GM23338 (cell line): ENCODE results near the gene OPN1SW. TPM values are rescaled to one million over a fixed set of nuclear protein-coding genes. Genes with fewer than 3 reads are reported as not detected.

Experiments
- ATAC-seq: fragments of 200-7000 bp; cut with Tn5 transposase; 3 replicates; pipeline ENCODE4 v1.9.1; 2020
- DNase-seq: peaks from one replicate; pipeline ENCODE4 v3.0.0-alpha.2; 2015; ENCODE audit warnings: low spot score
- H2AFZ ChIP-seq: fragments of 200-600 bp; sonication (generic); 2 replicates; pipeline ENCODE4 v1.8.0; 2016; ENCODE audit warnings: antibody characterized with exemption, mild to moderate bottlenecking, moderate library complexity
- H3F3A ChIP-seq: fragments of 200-600 bp; sonication (generic); replicated peaks from 2 replicates; pipeline ENCODE4 v1.8.0; 2017; ENCODE audit warnings: antibody characterized with exemption, mixed run types, low read depth
- H3K27ac ChIP-seq: fragments of 200-600 bp; sonication (generic); 2 replicates; pipeline ENCODE4 v1.6.1; 2016; ENCODE audit warnings: low read depth
- H3K27me3 ChIP-seq: fragments of 200-600 bp; sonication (generic); 2 replicates; pipeline ENCODE4 v1.8.0; 2016; ENCODE audit warnings: mild to moderate bottlenecking, mixed run types, moderate library complexity; ENCODE audit not compliant: insufficient read depth
- H3K36me3 ChIP-seq: fragments of 200-600 bp; sonication (generic); 2 replicates; pipeline ENCODE4 v1.8.0; 2016; ENCODE audit warnings: mild to moderate bottlenecking; ENCODE audit not compliant: insufficient read depth
- H3K4me1 ChIP-seq: fragments of 200-600 bp; sonication (generic); 2 replicates; pipeline ENCODE4 v1.8.0; 2016; ENCODE audit warnings: mild to moderate bottlenecking, moderate library complexity; ENCODE audit not compliant: insufficient read depth
- H3K4me2 ChIP-seq: fragments of 200-600 bp; sonication (generic); 2 replicates; pipeline ENCODE4 v1.7.1; 2017; ENCODE audit warnings: mixed run types
- H3K4me3 ChIP-seq: fragments of 200-600 bp; sonication (generic); 2 replicates; pipeline ENCODE4 v1.6.1; 2016; ENCODE audit warnings: mixed run types
- H3K79me2 ChIP-seq: fragments of 200-600 bp; sonication (generic); replicated peaks from 2 replicates; pipeline ENCODE4 v1.8.0; 2017; ENCODE audit warnings: mild to moderate bottlenecking; ENCODE audit not compliant: insufficient read depth
- H3K9me2 ChIP-seq: fragments of 200-600 bp; sonication (generic); 2 replicates; pipeline ENCODE4 v1.8.0; 2017; ENCODE audit not compliant: insufficient read depth
- H4K20me1 ChIP-seq: fragments of 200-600 bp; sonication (generic); replicated peaks from 2 replicates; pipeline ENCODE4 v1.8.0; 2017; ENCODE audit warnings: mild to moderate bottlenecking; ENCODE audit not compliant: insufficient read depth
- H3K27ac Mint-ChIP-seq: 2 replicates; pipeline ENCODE4 v1.8.0; 2020; ENCODE audit warnings: inconsistent platforms, mild to moderate bottlenecking, moderate library complexity, mixed read lengths
- H3K27me3 Mint-ChIP-seq: 3 replicates; pipeline ENCODE4 v1.8.0; 2022; ENCODE audit warnings: low read depth, mild to moderate bottlenecking, moderate library complexity, mixed read lengths, inconsistent platforms; ENCODE audit not compliant: insufficient read depth, poor library complexity
- H3K36me3 Mint-ChIP-seq: 3 replicates; pipeline ENCODE4 v1.8.0; 2021; ENCODE audit warnings: low read depth, mild to moderate bottlenecking, inconsistent platforms, moderate library complexity, mixed read lengths
- H3K4me1 Mint-ChIP-seq: 3 replicates; pipeline ENCODE4 v1.8.0; 2020; ENCODE audit warnings: mild to moderate bottlenecking, inconsistent platforms, mixed read lengths
- H3K4me3 Mint-ChIP-seq: 3 replicates; pipeline ENCODE4 v1.8.0; 2021; ENCODE audit warnings: moderate library complexity, mild to moderate bottlenecking, inconsistent platforms, mixed read lengths
- H3K9me3 Mint-ChIP-seq: 3 replicates; pipeline ENCODE4 v1.8.0; 2020; ENCODE audit warnings: moderate library complexity, mild to moderate bottlenecking, inconsistent platforms, mixed read lengths
- CREB1 ChIP-seq: fragments of 250-450 bp; sonication (Bioruptor Pico); IDR thresholded peaks from 2 replicates; pipeline ENCODE4 v1.5.0; 2020; ENCODE audit warnings: low read depth, mild to moderate bottlenecking, moderate library complexity
- EZH2 ChIP-seq: fragments of 200-600 bp; sonication (generic); IDR thresholded peaks from one replicate; pipeline ENCODE4 v1.8.0; 2017; ENCODE audit warnings: antibody characterized with exemption, mild to moderate bottlenecking, low read depth; ENCODE audit not compliant: unreplicated experiment
- EZH2phosphoT487 ChIP-seq: fragments of 200-600 bp; sonication (generic); IDR thresholded peaks from one replicate; pipeline ENCODE4 v1.8.1; 2018; ENCODE audit warnings: antibody characterized with exemption; ENCODE audit not compliant: unreplicated experiment
- JUNB ChIP-seq: IDR thresholded peaks from one replicate; pipeline ENCODE4 v1.6.1; 2016; ENCODE audit warnings: antibody characterized with exemption; ENCODE audit not compliant: unreplicated experiment
- NANOG ChIP-seq: IDR thresholded peaks from 2 replicates; pipeline ENCODE4 v1.6.1; 2016; ENCODE audit warnings: antibody characterized with exemption, borderline replicate concordance
- POLR2AphosphoS5 ChIP-seq: IDR thresholded peaks from 2 replicates; pipeline ENCODE4 v1.6.1; 2016; ENCODE audit warnings: antibody characterized with exemption, low read depth
- STAT1 ChIP-seq: IDR thresholded peaks from one replicate; pipeline ENCODE4 v1.6.1; 2016; ENCODE audit warnings: antibody characterized with exemption; ENCODE audit not compliant: unreplicated experiment
- ZNF114 ChIP-seq: fragments of 250-450 bp; sonication (Bioruptor Pico); IDR thresholded peaks from 2 replicates; pipeline ENCODE4 v1.5.0; 2020; ENCODE audit warnings: mild to moderate bottlenecking, moderate library complexity
- ZNF331 ChIP-seq: fragments of 250-450 bp; sonication (Bioruptor Pico); IDR thresholded peaks from 2 replicates; pipeline ENCODE4 v1.5.0; 2020; ENCODE audit warnings: low read depth, mild to moderate bottlenecking, moderate library complexity
- polyA plus RNA-seq: library from polyadenylated mRNA; unstranded; fragments of >200 nt; fragmentation: Nextera tagmentation; extraction: Ambion mirVana; gene quantifications from 2 replicates; pipeline ENCODE4 v1.2.1, GENCODE V29; 2016
- total RNA-seq: library from RNA; depleted of rRNA; stranded (reverse); fragments of >200 nt; shearing (Covaris generic); gene quantifications from 2 replicates; pipeline ENCODE4 v1.2.3, GENCODE V29; 2014
- TF ChIP-seq, protein P1 (sequence below): fragments of 250-450 bp; sonication (Bioruptor Pico); IDR thresholded peaks from 2 replicates; pipeline ENCODE4 v1.5.0; 2020; ENCODE audit warnings: mild to moderate bottlenecking, moderate library complexity
- TF ChIP-seq, protein P2 (sequence below): IDR thresholded peaks from one replicate; pipeline ENCODE4 v1.6.1; 2018; ENCODE audit warnings: antibody characterized with exemption; ENCODE audit not compliant: unreplicated experiment
- TF ChIP-seq, protein P3 (sequence below), 2 experiments: fragments of 200-600 bp in 1 of 2; sonication (generic) in 1 of 2; conservative IDR thresholded peaks; 2 replicates each; pipeline versions ENCODE4 v1.5.1 to v1.6.1; 2016 to 2017; ENCODE audit warnings: antibody characterized with exemption in 2 of 2, low read depth in 2 of 2, mild to moderate bottlenecking in 2 of 2, moderate library complexity in 1 of 2
- TF ChIP-seq, protein P4 (sequence below): IDR thresholded peaks from 2 replicates; pipeline ENCODE4 v1.6.1; 2016; ENCODE audit warnings: antibody characterized with exemption

The OPN1SW gene
- total and polyA plus RNA-seq, 2 experiments from 2014 or later, result 0.50 TPM; not detected in 1

DNA sequence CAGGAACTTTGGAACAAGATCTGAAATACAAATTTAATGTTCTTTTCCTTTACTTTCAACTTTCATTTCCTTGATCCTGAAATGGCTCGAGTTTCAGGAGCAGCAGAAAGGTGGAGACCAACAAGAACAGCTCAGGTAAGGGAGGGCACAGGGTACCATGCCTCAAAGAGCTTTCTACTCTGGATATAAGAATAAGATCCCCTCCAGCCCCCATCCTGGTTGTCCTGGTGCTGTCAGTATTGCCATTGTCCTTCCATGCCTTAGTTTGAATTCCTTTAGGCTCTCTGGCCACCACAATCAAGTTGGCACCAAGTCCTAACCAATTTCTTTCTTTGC is 48.9 kb downstream of the OPN1SW start:
- no peaks in the 10 kb centered on the region for H3K4me1 ChIP-seq
- no peaks in the 10 kb centered on the region for H3K36me3 Mint-ChIP-seq
- peaks cover 2% of the 10 kb centered on the region for H3K27me3 Mint-ChIP-seq
- H3K9me2 ChIP-seq, result no peaks in the 10 kb centered on the region
- TF ChIP-seq, protein P1, sequence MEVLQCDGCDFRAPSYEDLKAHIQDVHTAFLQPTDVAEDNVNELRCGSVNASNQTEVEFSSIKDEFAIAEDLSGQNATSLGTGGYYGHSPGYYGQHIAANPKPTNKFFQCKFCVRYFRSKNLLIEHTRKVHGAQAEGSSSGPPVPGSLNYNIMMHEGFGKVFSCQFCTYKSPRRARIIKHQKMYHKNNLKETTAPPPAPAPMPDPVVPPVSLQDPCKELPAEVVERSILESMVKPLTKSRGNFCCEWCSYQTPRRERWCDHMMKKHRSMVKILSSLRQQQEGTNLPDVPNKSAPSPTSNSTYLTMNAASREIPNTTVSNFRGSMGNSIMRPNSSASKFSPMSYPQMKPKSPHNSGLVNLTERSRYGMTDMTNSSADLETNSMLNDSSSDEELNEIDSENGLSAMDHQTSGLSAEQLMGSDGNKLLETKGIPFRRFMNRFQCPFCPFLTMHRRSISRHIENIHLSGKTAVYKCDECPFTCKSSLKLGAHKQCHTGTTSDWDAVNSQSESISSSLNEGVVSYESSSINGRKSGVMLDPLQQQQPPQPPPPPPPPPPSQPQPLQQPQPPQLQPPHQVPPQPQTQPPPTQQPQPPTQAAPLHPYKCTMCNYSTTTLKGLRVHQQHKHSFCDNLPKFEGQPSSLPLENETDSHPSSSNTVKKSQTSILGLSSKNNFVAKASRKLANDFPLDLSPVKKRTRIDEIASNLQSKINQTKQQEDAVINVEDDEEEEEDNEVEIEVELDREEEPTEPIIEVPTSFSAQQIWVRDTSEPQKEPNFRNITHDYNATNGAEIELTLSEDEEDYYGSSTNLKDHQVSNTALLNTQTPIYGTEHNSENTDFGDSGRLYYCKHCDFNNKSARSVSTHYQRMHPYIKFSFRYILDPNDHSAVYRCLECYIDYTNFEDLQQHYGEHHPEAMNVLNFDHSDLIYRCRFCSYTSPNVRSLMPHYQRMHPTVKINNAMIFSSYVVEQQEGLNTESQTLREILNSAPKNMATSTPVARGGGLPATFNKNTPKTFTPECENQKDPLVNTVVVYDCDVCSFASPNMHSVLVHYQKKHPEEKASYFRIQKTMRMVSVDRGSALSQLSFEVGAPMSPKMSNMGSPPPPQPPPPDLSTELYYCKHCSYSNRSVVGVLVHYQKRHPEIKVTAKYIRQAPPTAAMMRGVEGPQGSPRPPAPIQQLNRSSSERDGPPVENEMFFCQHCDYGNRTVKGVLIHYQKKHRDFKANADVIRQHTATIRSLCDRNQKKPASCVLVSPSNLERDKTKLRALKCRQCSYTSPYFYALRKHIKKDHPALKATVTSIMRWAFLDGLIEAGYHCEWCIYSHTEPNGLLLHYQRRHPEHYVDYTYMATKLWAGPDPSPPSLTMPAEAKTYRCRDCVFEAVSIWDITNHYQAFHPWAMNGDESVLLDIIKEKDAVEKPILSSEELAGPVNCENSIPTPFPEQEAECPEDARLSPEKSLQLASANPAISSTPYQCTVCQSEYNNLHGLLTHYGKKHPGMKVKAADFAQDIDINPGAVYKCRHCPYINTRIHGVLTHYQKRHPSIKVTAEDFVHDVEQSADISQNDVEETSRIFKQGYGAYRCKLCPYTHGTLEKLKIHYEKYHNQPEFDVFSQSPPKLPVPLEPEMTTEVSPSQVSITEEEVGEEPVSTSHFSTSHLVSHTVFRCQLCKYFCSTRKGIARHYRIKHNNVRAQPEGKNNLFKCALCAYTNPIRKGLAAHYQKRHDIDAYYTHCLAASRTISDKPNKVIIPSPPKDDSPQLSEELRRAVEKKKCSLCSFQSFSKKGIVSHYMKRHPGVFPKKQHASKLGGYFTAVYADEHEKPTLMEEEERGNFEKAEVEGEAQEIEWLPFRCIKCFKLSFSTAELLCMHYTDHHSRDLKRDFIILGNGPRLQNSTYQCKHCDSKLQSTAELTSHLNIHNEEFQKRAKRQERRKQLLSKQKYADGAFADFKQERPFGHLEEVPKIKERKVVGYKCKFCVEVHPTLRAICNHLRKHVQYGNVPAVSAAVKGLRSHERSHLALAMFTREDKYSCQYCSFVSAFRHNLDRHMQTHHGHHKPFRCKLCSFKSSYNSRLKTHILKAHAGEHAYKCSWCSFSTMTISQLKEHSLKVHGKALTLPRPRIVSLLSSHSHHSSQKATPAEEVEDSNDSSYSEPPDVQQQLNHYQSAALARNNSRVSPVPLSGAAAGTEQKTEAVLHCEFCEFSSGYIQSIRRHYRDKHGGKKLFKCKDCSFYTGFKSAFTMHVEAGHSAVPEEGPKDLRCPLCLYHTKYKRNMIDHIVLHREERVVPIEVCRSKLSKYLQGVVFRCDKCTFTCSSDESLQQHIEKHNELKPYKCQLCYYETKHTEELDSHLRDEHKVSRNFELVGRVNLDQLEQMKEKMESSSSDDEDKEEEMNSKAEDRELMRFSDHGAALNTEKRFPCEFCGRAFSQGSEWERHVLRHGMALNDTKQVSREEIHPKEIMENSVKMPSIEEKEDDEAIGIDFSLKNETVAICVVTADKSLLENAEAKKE (CRISPR knock-in tag), result no peak
- TF ChIP-seq, protein P2, sequence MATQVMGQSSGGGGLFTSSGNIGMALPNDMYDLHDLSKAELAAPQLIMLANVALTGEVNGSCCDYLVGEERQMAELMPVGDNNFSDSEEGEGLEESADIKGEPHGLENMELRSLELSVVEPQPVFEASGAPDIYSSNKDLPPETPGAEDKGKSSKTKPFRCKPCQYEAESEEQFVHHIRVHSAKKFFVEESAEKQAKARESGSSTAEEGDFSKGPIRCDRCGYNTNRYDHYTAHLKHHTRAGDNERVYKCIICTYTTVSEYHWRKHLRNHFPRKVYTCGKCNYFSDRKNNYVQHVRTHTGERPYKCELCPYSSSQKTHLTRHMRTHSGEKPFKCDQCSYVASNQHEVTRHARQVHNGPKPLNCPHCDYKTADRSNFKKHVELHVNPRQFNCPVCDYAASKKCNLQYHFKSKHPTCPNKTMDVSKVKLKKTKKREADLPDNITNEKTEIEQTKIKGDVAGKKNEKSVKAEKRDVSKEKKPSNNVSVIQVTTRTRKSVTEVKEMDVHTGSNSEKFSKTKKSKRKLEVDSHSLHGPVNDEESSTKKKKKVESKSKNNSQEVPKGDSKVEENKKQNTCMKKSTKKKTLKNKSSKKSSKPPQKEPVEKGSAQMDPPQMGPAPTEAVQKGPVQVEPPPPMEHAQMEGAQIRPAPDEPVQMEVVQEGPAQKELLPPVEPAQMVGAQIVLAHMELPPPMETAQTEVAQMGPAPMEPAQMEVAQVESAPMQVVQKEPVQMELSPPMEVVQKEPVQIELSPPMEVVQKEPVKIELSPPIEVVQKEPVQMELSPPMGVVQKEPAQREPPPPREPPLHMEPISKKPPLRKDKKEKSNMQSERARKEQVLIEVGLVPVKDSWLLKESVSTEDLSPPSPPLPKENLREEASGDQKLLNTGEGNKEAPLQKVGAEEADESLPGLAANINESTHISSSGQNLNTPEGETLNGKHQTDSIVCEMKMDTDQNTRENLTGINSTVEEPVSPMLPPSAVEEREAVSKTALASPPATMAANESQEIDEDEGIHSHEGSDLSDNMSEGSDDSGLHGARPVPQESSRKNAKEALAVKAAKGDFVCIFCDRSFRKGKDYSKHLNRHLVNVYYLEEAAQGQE, result no peak
- TF ChIP-seq ZNF331, result no peak
- TF ChIP-seq EZH2, result no peak
- no peak for TF ChIP-seq EZH2phosphoT487
- no peak for TF ChIP-seq STAT1
- TF ChIP-seq NANOG, result no peak
- no peak for TF ChIP-seq JUNB
- no peak for TF ChIP-seq POLR2AphosphoS5
- no peak for TF ChIP-seq ZNF114 (CRISPR knock-in tag)
- TF ChIP-seq, protein P3, sequence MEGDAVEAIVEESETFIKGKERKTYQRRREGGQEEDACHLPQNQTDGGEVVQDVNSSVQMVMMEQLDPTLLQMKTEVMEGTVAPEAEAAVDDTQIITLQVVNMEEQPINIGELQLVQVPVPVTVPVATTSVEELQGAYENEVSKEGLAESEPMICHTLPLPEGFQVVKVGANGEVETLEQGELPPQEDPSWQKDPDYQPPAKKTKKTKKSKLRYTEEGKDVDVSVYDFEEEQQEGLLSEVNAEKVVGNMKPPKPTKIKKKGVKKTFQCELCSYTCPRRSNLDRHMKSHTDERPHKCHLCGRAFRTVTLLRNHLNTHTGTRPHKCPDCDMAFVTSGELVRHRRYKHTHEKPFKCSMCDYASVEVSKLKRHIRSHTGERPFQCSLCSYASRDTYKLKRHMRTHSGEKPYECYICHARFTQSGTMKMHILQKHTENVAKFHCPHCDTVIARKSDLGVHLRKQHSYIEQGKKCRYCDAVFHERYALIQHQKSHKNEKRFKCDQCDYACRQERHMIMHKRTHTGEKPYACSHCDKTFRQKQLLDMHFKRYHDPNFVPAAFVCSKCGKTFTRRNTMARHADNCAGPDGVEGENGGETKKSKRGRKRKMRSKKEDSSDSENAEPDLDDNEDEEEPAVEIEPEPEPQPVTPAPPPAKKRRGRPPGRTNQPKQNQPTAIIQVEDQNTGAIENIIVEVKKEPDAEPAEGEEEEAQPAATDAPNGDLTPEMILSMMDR (conservative IDR thresholded peaks at IDR 0.05; ENCODE audit: low read depth in 2 of 2), result no peak
- TF ChIP-seq, protein P4, sequence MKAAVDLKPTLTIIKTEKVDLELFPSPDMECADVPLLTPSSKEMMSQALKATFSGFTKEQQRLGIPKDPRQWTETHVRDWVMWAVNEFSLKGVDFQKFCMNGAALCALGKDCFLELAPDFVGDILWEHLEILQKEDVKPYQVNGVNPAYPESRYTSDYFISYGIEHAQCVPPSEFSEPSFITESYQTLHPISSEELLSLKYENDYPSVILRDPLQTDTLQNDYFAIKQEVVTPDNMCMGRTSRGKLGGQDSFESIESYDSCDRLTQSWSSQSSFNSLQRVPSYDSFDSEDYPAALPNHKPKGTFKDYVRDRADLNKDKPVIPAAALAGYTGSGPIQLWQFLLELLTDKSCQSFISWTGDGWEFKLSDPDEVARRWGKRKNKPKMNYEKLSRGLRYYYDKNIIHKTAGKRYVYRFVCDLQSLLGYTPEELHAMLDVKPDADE, result no peak
- TF ChIP-seq CREB1 (CRISPR knock-in tag), result no peak
- DNase-seq, result no peak
- no peaks in the 10 kb centered on the region for H4K20me1 ChIP-seq
- H3K4me2 ChIP-seq, result no peak overlapping the region
- H3K27ac ChIP-seq, result no peak overlapping the region
- no peaks in the 10 kb centered on the region for H3K36me3 ChIP-seq
- H3K4me3 ChIP-seq, result no peak overlapping the region
- no peak overlapping the region for H3K4me3 Mint-ChIP-seq
- H3F3A ChIP-seq, result no peaks in the 10 kb centered on the region
- no peaks in the 10 kb centered on the region for H3K79me2 ChIP-seq
- no peak for ATAC-seq
- H2AFZ ChIP-seq, result no peak overlapping the region
- H3K9me3 Mint-ChIP-seq, result no peaks in the 10 kb centered on the region
- no peaks in the 10 kb centered on the region for H3K27me3 ChIP-seq
- no peaks in the 10 kb centered on the region; the same call in 2 of the 3 replicates for H3K4me1 Mint-ChIP-seq
- H3K27ac Mint-ChIP-seq, result no peak overlapping the region
